GM10248 (cell line): ENCODE measurements around the gene C4BPB.

ENCODE experiments used
- CTCF ChIA-PET: fragments of 300-600 bp; sonication (Branson Sonifier 250); formaldehyde crosslinking; extraction: SDS; loops from one replicate; lab custom pipeline; 2021; ENCODE audit warnings: antibody characterized with exemption; lab: Yijun Ruan, JAX
- POLR2A ChIA-PET: fragments of 350-650 bp; sonication (Branson Sonifier 250); formaldehyde crosslinking; extraction: SDS; loops from one replicate; lab custom pipeline; 2020; ENCODE audit warnings: antibody characterized with exemption; lab: Yijun Ruan, JAX
- DNase-seq: peaks from one replicate; pipeline ENCODE4 v3.0.0; 2012; ENCODE audit errors: extremely low spot score
- CTCF ChIP-seq: IDR thresholded peaks from 2 replicates; pipeline ENCODE4 v1.5.1; 2012; ENCODE audit warnings: mild to moderate bottlenecking, low read depth; ENCODE audit errors: extremely low read depth, missing control alignments, control extremely low read depth

The C4BPB gene

GRCh38 chr1:207058878-207059867 is 29.5 kb upstream of the C4BPB start:
- CTCF ChIA-PET: interaction anchor here (1.6 to 5.2 kb wide), 3 partner anchors 10 to 20 kb away, joined by 8 to 29 read pairs (median 13); no protein-coding TSS in a partner anchor

GRCh38 chr1:207059881-207060280 is 28.8 kb upstream of the C4BPB start:
- ChIA-PET CTCF (interaction anchor here (1.6 to 5.2 kb wide), 4 partner anchors 11 to 24 kb away, joined by 7 to 29 read pairs (median 10); no protein-coding TSS in a partner anchor), POLR2A (no interaction called here)
- TF ChIP-seq CTCF: no peak
- DNase-seq: no peak

More at GRCh38 chr1:207058878-207059867, 29.5 kb upstream of the C4BPB start:
- POLR2A ChIA-PET: no interaction called here
- no peak for DNase-seq
- TF ChIP-seq CTCF: no peak

GRCh38 chr1:207060596-207060995 is 28.1 kb upstream of the C4BPB start:
- CTCF ChIA-PET: interaction anchor here (0.8 to 5.2 kb wide), 4 partner anchors 12 to 439 kb away, joined by 3 to 29 read pairs (median 6); no protein-coding TSS in a partner anchor
- POLR2A ChIA-PET: no interaction called here
- TF ChIP-seq CTCF: no peak
- no peak for DNase-seq

- ChIA-PET POLR2A (no interaction called here), CTCF (interaction anchor here (1.0 to 5.2 kb wide), 3 partner anchors 13 to 22 kb away, joined by 4 to 29 read pairs (median 7); no protein-coding TSS in a partner anchor)
- no peak for DNase-seq
- TF ChIP-seq CTCF: no peak
Observed at GRCh38 chr1:207062058-207062457, 26.6 kb upstream of the C4BPB start.

GRCh38 chr1:207063014-207063413 is 25.6 kb upstream of the C4BPB start:
- POLR2A ChIA-PET: no interaction called here
- DNase-seq: no peak
- CTCF ChIA-PET: interaction anchor here (1.0 to 5.2 kb wide), 3 partner anchors 10 to 16 kb away, joined by 3 to 29 read pairs (median 4); no protein-coding TSS in a partner anchor

More at GRCh38 chr1:207063014-207063413, 25.6 kb upstream of the C4BPB start:
- no peak for TF ChIP-seq CTCF
